IMR-90 (cell line): ENCODE measurements around the gene AKAP1. TPM values are rescaled to one million over a fixed set of nuclear protein-coding genes. Genes with fewer than 3 reads are reported as not detected.

Source experiments
- ATAC-seq: fragments of 200-7000 bp; cut with Tn5 transposase; 2 replicates; pipeline ENCODE4 v1.9.1; 2020; ENCODE audit warnings: low read depth, mild to moderate bottlenecking, moderate library complexity
- BruUV-seq: library from RNA; stranded (reverse); fragments of 400-500 nt; replicated peaks from 2 replicates; lab custom pipeline; 2021; lab: Mats Ljungman, UMichigan
- CTCF ChIA-PET: fragments of 300-600 bp; formaldehyde crosslinking; extraction: SDS; loops from one replicate; lab custom pipeline; 2021; ENCODE audit warnings: antibody characterized with exemption; lab: Yijun Ruan, JAX
- POLR2A ChIA-PET: fragments of 300-600 bp; sonication (Branson Sonifier 250); formaldehyde crosslinking; loops from one replicate; lab custom pipeline; 2022; ENCODE audit warnings: antibody characterized with exemption; ENCODE audit not compliant: unreplicated experiment; lab: Charles Lee
- DNase-seq: peaks from one replicate; pipeline ENCODE4 v3.0.0; 2013
- H2AFZ ChIP-seq: replicated peaks from 2 replicates; pipeline ENCODE3; 2013; ENCODE audit warnings: low read length, mild to moderate bottlenecking; ENCODE audit not compliant: poor library complexity
- H2AK5ac ChIP-seq: 2 replicates; pipeline ENCODE4 v1.6.1; 2013; ENCODE audit warnings: low read depth, low read length, inconsistent platforms
- H2AK9ac ChIP-seq: replicated peaks from 2 replicates; pipeline ENCODE3; 2013; ENCODE audit warnings: mild to moderate bottlenecking, low read depth, low read length, moderate library complexity; ENCODE audit not compliant: poor library complexity
- H2BK120ac ChIP-seq: 2 replicates; pipeline ENCODE4 v1.6.1; 2013; ENCODE audit warnings: low read depth, low read length, inconsistent platforms
- H2BK15ac ChIP-seq: 3 replicates; pipeline ENCODE4 v1.6.1; 2013; ENCODE audit warnings: low read depth, low read length, inconsistent platforms
- H2BK20ac ChIP-seq: 2 replicates; pipeline ENCODE4 v1.6.1; 2013; ENCODE audit warnings: low read depth, mild to moderate bottlenecking, inconsistent platforms, low read length, moderate library complexity
- H2BK5ac ChIP-seq: 2 replicates; pipeline ENCODE4 v1.6.1; 2013; ENCODE audit warnings: mild to moderate bottlenecking, low read depth, low read length, inconsistent platforms; ENCODE audit not compliant: poor library complexity, severe bottlenecking
- H3K14ac ChIP-seq: replicated peaks from 2 replicates; pipeline ENCODE4 v1.6.1; 2013; ENCODE audit warnings: low read depth, low read length, inconsistent platforms
- H3K18ac ChIP-seq: 2 replicates; pipeline ENCODE4 v1.6.1; 2013; ENCODE audit warnings: low read depth, low read length, control low read depth
- H3K23ac ChIP-seq: 2 replicates; pipeline ENCODE4 v1.6.1; 2013; ENCODE audit warnings: low read depth, low read length, inconsistent platforms
- H3K27ac ChIP-seq: 2 replicates; pipeline ENCODE4 v1.5.1; 2013; ENCODE audit warnings: mild to moderate bottlenecking, control low read depth, low read length; ENCODE audit not compliant: insufficient read depth
- H3K27me3 ChIP-seq: 2 replicates; pipeline ENCODE4 v1.6.1; 2013; ENCODE audit warnings: low read length; ENCODE audit not compliant: control insufficient read depth, insufficient read depth
- H3K36me3 ChIP-seq: 2 replicates; pipeline ENCODE4 v1.6.1; 2013; ENCODE audit warnings: low read length, mixed read lengths; ENCODE audit not compliant: control insufficient read depth, insufficient read depth
- H3K4ac ChIP-seq: 2 replicates; pipeline ENCODE4 v1.6.1; 2013; ENCODE audit warnings: low read depth, low read length, inconsistent platforms
- H3K4me1 ChIP-seq: 2 replicates; pipeline ENCODE4 v1.6.1; 2013; ENCODE audit warnings: low read length, mixed read lengths; ENCODE audit not compliant: control insufficient read depth, insufficient read depth
- H3K4me2 ChIP-seq: 2 replicates; pipeline ENCODE4 v1.6.1; 2013; ENCODE audit warnings: low read depth, mild to moderate bottlenecking, control low read depth, low read length, moderate library complexity
- H3K4me3 ChIP-seq: 2 replicates; pipeline ENCODE4 v1.5.1; 2013; ENCODE audit warnings: low read depth, mild to moderate bottlenecking, control low read depth, low read length, moderate library complexity; ENCODE audit not compliant: insufficient read depth
- H3K56ac ChIP-seq: 2 replicates; pipeline ENCODE4 v1.6.1; 2013; ENCODE audit warnings: low read length, inconsistent platforms; ENCODE audit not compliant: insufficient read depth; ENCODE audit errors: extremely low read depth
- H3K79me1 ChIP-seq, 2 experiments: 2 replicates each; pipeline ENCODE4 v1.6.1; 2013; ENCODE audit warnings: low read length in 2 of 2, inconsistent platforms in 1 of 2, low read depth in 1 of 2
- H3K9ac ChIP-seq: 2 replicates; pipeline ENCODE4 v1.6.1; 2013; ENCODE audit warnings: low read depth, low read length, control low read depth
- H3K9me1 ChIP-seq: 2 replicates; pipeline ENCODE4 v1.6.1; 2013; ENCODE audit warnings: low read length, inconsistent platforms; ENCODE audit not compliant: insufficient read depth
- H3K9me3 ChIP-seq: 2 replicates; pipeline ENCODE4 v1.6.1; 2013; ENCODE audit warnings: low read length; ENCODE audit not compliant: control insufficient read depth, insufficient read depth
- H4K20me1 ChIP-seq: 2 replicates; pipeline ENCODE4 v1.6.1; 2013; ENCODE audit warnings: low read length, inconsistent platforms; ENCODE audit not compliant: insufficient read depth
- H4K5ac ChIP-seq: 2 replicates; pipeline ENCODE4 v1.6.1; 2013; ENCODE audit warnings: mild to moderate bottlenecking, low read depth, low read length, control low read depth
- H4K8ac ChIP-seq, 2 experiments: 2 replicates each; pipeline ENCODE4 v1.6.1; 2013; ENCODE audit warnings: low read depth in 2 of 2, low read length in 2 of 2, control low read depth in 1 of 2, inconsistent platforms in 1 of 2
- H4K91ac ChIP-seq: 2 replicates; pipeline ENCODE4 v1.6.1; 2013; ENCODE audit warnings: low read depth, low read length, inconsistent platforms; ENCODE audit not compliant: insufficient read depth
- CEBPB ChIP-seq: IDR thresholded peaks from 2 replicates; pipeline ENCODE4 v1.6.1; 2012; ENCODE audit warnings: low read depth, low read length, improper control_type of control experiment
- FOS ChIP-seq: fragments of 150-350 bp; IDR thresholded peaks from 2 replicates; pipeline ENCODE4 v1.6.1; 2016; ENCODE audit warnings: low read depth, low read length
- MAFK ChIP-seq: IDR thresholded peaks from 2 replicates; pipeline ENCODE4 v1.6.1; 2012; ENCODE audit warnings: low read depth, low read length, improper control_type of control experiment
- MAZ ChIP-seq: IDR thresholded peaks from 2 replicates; pipeline ENCODE4 v1.6.1; 2012; ENCODE audit warnings: low read depth, mild to moderate bottlenecking, low read length, improper control_type of control experiment, moderate library complexity, borderline replicate concordance
- POLR2A ChIP-seq: IDR thresholded peaks from 2 replicates; pipeline ENCODE4 v1.6.1; 2012; ENCODE audit warnings: mild to moderate bottlenecking, low read depth, low read length
- WGBS, 2 experiments: methylation state at CpG; one replicate each; pipeline versions ENCODE4 v1.1.5 to v1.1.7; 2013; ENCODE audit warnings: missing lambda C conversion rate in 2 of 2; ENCODE audit not compliant: insufficient read length in 1 of 2; ENCODE audit errors: extremely low coverage in 2 of 2; 5-methylcytosine and 5-hydroxymethylcytosine counted together
- dilution Hi-C: fragments of 300-500 bp; cut with HindIII; formaldehyde crosslinking; loops from one replicate; pipeline ENCODE4 v1.14.3; 2018; ENCODE audit warnings: low sequenced_read_pairs; ENCODE audit not compliant: unreplicated experiment
- in situ Hi-C: fragments of 300-500 bp; cut with MboI; formaldehyde crosslinking; loops from 3 replicates; pipeline ENCODE4 v1.14.3; 2019; ENCODE audit warnings: low sequenced_read_pairs, inconsistent platforms, mixed read lengths
- intact Hi-C: fragments of 100-400 bp; cut with micrococcal nuclease; formaldehyde crosslinking; loops from 2 replicates; pipeline ENCODE4 v1.10.0; 2022
- polyA plus RNA-seq, 3 experiments: library from polyadenylated mRNA; depleted of rRNA; stranded (reverse); fragments of >200 nt; gene quantifications; 2 replicates each; pipeline ENCODE4 v1.2.3, GENCODE V29; 2012; ENCODE audit warnings: low replicate concordance in 1 of 3
- total RNA-seq: library from RNA; depleted of rRNA; stranded (reverse); fragments of >200 nt; gene quantifications from 2 replicates; pipeline ENCODE4 v1.2.3, GENCODE V29; 2012
- TF ChIP-seq, protein P1 (sequence below): fragments of 150-350 bp; IDR thresholded peaks from 2 replicates; pipeline ENCODE4 v1.6.1; 2017; ENCODE audit warnings: mild to moderate bottlenecking, antibody characterized with exemption, low read length, low read depth
- TF ChIP-seq, protein P2 (sequence below): conservative IDR thresholded peaks from 2 replicates; pipeline ENCODE4 v1.5.1; 2012; ENCODE audit warnings: mild to moderate bottlenecking, low read depth, low read length, improper control_type of control experiment

AKAP1 gene
- total and polyA plus RNA-seq, 2 of the 4 experiments (the other 2 are of a cell fraction): 10.2 to 17.4 TPM

DNA sequence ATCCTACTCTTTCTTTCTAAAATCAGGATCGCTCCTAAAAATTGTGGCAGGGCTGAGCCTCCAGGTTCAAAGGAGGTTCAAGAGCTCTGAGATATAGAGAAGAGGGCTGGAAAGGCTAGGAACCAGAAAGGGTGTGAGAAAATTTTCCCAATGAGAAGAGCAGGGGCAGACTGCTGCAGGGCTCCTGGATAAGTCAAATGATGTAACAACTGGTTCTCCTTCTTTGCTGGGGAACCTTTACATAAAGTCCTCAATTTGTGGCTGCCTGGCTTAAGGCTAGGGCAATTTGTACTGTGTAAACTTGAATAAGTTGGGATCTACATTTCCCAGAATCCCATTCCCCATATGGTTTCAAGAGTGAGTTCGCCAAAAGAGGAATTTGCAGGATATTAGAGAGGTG lies 16.3 kb upstream of the AKAP1 start:
- ATAC-seq (no peak), DNase-seq (no peak)
- TF ChIP-seq MAZ (no peak), FOS (no peak), CEBPB (no peak), POLR2A (no peak), MAFK (no peak)
- TF ChIP-seq, protein P1, sequence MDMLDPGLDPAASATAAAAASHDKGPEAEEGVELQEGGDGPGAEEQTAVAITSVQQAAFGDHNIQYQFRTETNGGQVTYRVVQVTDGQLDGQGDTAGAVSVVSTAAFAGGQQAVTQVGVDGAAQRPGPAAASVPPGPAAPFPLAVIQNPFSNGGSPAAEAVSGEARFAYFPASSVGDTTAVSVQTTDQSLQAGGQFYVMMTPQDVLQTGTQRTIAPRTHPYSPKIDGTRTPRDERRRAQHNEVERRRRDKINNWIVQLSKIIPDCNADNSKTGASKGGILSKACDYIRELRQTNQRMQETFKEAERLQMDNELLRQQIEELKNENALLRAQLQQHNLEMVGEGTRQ: no peak
- TF ChIP-seq, protein P2, sequence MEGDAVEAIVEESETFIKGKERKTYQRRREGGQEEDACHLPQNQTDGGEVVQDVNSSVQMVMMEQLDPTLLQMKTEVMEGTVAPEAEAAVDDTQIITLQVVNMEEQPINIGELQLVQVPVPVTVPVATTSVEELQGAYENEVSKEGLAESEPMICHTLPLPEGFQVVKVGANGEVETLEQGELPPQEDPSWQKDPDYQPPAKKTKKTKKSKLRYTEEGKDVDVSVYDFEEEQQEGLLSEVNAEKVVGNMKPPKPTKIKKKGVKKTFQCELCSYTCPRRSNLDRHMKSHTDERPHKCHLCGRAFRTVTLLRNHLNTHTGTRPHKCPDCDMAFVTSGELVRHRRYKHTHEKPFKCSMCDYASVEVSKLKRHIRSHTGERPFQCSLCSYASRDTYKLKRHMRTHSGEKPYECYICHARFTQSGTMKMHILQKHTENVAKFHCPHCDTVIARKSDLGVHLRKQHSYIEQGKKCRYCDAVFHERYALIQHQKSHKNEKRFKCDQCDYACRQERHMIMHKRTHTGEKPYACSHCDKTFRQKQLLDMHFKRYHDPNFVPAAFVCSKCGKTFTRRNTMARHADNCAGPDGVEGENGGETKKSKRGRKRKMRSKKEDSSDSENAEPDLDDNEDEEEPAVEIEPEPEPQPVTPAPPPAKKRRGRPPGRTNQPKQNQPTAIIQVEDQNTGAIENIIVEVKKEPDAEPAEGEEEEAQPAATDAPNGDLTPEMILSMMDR: no peak
- Histone ChIP-seq H3K14ac (no peak overlapping the region), H3K4me3 (no peak overlapping the region), H4K5ac (no peak overlapping the region), H4K91ac (no peak overlapping the region), H2BK15ac (no peak overlapping the region), H2AK9ac (no peak overlapping the region), H4K20me1 (no peaks in the 10 kb centered on the region), H2BK5ac (no peak overlapping the region), H3K27me3 (peaks cover 3% of the 10 kb centered on the region), H2BK120ac (no peak overlapping the region), H3K23ac (no peak overlapping the region), H2AFZ (no peak overlapping the region), H3K36me3 (no peaks in the 10 kb centered on the region), H4K8ac (no peak overlapping the region), H3K18ac (no peak overlapping the region), H2AK5ac (no peak overlapping the region), H3K27ac (no peak overlapping the region), H3K9me3 (no peaks in the 10 kb centered on the region), H3K4me2 (no peak overlapping the region), H2BK20ac (no peak overlapping the region), H3K4ac (no peak overlapping the region), H3K56ac (no peak overlapping the region), H3K79me1 (no peaks in the 10 kb centered on the region), H3K4me1 (no peaks in the 10 kb centered on the region), H3K9ac (no peak overlapping the region), H3K9me1 (no peaks in the 10 kb centered on the region)
- in situ Hi-C loops (no loop called here), intact Hi-C loops (no loop called here), dilution Hi-C loops (no loop called here)
- CTCF ChIA-PET: no interaction called here
- POLR2A ChIA-PET: no interaction called here
- no CpG with 5 or more reads among the region's 2 CpGs for WGBS, 2 experiments
- BruUV-seq: no TSS peak
